Measurements from ENCODE around the gene NEAT1.

DNA sequence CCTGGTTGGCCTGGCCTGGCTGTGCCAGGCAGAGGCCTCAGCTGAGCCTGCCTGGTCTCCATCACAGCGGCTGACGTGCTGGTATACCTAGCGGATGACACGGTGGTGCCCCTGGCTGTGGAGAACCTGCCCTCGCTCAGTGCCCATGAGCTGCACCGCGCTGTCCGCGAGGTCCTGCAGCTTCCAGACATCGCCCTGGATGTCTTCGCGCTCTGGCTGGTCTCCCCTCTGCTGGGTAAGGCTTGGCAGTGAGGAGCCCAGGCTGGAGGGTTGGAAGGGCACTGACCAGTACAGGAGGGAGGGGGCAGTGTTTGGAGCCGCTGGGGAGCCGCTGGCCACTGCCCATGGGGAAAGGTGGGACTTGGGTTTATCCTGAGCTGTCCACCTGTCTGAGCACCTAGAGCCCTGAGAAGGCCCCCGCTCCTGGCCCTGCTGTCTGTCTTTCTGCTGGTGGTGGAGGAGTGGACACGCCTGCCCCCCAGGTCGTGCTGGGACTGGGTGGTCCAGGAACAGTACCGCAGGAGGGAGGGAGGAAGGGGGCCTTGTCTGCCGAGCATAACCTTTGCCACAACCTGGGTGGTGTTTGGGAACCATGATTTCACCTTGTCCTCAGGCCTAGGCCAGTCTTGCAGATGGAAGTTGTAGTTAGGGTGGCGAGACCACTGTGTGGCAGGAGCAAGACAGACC lies 33.2 kb upstream of the NEAT1 start:
- TF ChIP-seq, protein P1, sequence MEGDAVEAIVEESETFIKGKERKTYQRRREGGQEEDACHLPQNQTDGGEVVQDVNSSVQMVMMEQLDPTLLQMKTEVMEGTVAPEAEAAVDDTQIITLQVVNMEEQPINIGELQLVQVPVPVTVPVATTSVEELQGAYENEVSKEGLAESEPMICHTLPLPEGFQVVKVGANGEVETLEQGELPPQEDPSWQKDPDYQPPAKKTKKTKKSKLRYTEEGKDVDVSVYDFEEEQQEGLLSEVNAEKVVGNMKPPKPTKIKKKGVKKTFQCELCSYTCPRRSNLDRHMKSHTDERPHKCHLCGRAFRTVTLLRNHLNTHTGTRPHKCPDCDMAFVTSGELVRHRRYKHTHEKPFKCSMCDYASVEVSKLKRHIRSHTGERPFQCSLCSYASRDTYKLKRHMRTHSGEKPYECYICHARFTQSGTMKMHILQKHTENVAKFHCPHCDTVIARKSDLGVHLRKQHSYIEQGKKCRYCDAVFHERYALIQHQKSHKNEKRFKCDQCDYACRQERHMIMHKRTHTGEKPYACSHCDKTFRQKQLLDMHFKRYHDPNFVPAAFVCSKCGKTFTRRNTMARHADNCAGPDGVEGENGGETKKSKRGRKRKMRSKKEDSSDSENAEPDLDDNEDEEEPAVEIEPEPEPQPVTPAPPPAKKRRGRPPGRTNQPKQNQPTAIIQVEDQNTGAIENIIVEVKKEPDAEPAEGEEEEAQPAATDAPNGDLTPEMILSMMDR (IDR thresholded peaks at IDR 0.05): no peak
- TF ChIP-seq POLR2A (IDR thresholded peaks at IDR 0.05): no peak
